ENCODE measurements around the gene ZFP3.
"Not testable (repeated sequence)": the region's sequence is repeated elsewhere in the genome, so short reads cannot be mapped to it uniquely, and the experiment has no call there.

The ZFP3 gene

GRCh38 chr17:5080591-5080990 is 2.3 kb downstream of the ZFP3 start:
- DNase-seq, result no peak

- DNase-seq, result no peak
Measured at GRCh38 chr17:5092218-5093010, 14.1 kb downstream of the ZFP3 start.

GRCh38 chr17:5096731-5097100 is 18.4 kb downstream of the ZFP3 start:
- DNase-seq, result peak in 1 of 2 donors; percentile 36

GRCh38 chr17:5097101-5097834 is 19.0 kb downstream of the ZFP3 start:
- DNase-seq, result no peak

- no peak for DNase-seq
Measured at GRCh38 chr17:5099271-5099670, 21.0 kb downstream of the ZFP3 start.

- no peak for DNase-seq
Measured at GRCh38 chr17:5100832-5101231, 22.6 kb downstream of the ZFP3 start.

- DNase-seq, result peak in 1 of 2 donors; percentile 12
Measured at GRCh38 chr17:5110816-5111215, 32.5 kb downstream of the ZFP3 start.

- DNase-seq, result peak; percentile 75
Measured at GRCh38 chr17:5111402-5112204, 33.3 kb downstream of the ZFP3 start, which contains the start of gene ZNF232. Gene ZNF232, minus strand, starts transcription at chr17:5111878. Its CDS starts 56 bp downstream, at chr17:5111822.

- peak in 1 of 2 donors; percentile 28 for DNase-seq
Measured at GRCh38 chr17:5115673-5116651, 37.7 kb downstream of the ZFP3 start, which contains the start of gene USP6. Gene USP6, plus strand, starts transcription at chr17:5116032. Its CDS starts 14,336 bp downstream, at chr17:5130368.

- DNase-seq, result no peak
Measured at GRCh38 chr17:5118219-5118618, 40.0 kb downstream of the ZFP3 start.

- no peak for DNase-seq
Measured at GRCh38 chr17:5120036-5120435, 41.8 kb downstream of the ZFP3 start.

GRCh38 chr17:5120436-5121185 is 42.3 kb downstream of the ZFP3 start:
- DNase-seq, result not testable (repeated sequence)

GRCh38 chr17:5121186-5121841 is 43.0 kb downstream of the ZFP3 start:
- no peak for DNase-seq

- not testable (repeated sequence) for DNase-seq
Measured at GRCh38 chr17:5122056-5122455, 43.8 kb downstream of the ZFP3 start.

GRCh38 chr17:5122586-5123342 is 44.5 kb downstream of the ZFP3 start:
- DNase-seq, result no peak

- DNase-seq, result no peak
Measured at GRCh38 chr17:5123343-5124124, 45.3 kb downstream of the ZFP3 start.

GRCh38 chr17:5124125-5124760 is 46.0 kb downstream of the ZFP3 start:
- DNase-seq, result not testable (repeated sequence)

GRCh38 chr17:5124896-5125295 is 46.6 kb downstream of the ZFP3 start:
- DNase-seq, result not testable (repeated sequence)
